ENCODE results near the gene TMEM120A.

TMEM120A gene

GRCh38 chr7:75980430-75981202, 13.8 kb downstream of the TMEM120A start:
- DNase-seq: no peak

GRCh38 chr7:75979759-75980429, 14.5 kb downstream of the TMEM120A start:
- DNase-seq: no peak

DNA sequence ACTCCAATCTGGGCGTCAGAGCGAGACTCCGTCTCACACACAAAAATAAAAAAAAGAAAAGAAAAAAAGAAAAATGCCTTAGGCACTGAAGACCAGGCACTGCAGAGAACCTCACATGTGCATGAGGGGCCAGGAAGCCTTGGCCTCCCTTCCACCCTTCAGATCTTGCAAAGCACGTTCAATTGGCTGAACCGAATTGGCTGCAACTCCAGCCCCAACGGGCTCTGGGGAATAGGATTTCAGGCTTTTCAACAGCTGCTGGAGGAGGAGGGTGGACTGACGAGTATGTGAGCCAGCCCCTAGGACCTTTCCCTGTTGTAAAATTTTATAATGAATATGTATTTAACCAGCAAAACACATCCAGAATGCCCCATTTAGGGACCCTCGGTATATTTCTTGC, 16.7 kb downstream of the TMEM120A start:
- DNase-seq: no peak

- no peak for DNase-seq
Measured at GRCh38 chr7:75971961-75972763, 22.2 kb downstream of the TMEM120A start.

- no peak for DNase-seq
Measured at GRCh38 chr7:75971309-75971960, 23.0 kb downstream of the TMEM120A start.

DNA sequence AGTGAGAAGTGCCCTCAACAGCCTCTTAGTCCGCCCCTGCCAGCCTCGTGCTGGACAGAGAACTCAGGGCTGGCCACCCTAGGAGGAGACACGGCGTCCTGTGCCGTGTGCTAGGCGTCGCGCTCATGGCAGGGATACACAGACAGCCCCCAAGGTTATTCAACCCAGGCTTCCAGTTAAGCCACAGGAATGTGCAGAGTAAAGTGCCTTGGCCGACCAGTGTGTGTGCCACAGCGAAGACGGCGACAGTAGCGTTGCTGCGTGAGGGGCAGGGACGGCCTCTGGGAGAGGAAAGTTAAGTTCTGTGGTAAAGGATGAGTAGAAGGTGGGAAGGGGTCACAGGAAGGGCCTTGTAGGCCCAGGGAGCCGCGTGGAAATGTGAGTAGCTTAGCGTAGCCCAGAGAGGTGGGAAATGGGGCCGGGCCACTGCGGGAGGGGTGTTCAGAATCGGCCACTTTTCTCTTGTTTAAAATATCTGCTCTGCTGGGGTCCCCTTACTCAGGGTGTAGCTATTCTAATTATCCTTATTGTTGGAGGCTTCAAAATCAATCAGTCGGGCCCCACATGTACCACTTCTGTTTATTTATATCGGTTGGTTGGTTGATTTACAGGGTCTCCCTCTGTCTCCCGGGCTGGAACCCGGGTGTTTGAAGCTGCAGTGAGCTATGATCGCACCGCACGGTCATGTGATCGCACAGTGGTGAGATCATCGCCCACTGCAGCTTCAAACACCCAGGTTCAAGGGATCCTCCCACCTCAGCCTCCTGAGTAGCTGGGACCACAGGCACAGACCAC, 24.5 kb downstream of the TMEM120A start:
- no peak for DNase-seq

DNA sequence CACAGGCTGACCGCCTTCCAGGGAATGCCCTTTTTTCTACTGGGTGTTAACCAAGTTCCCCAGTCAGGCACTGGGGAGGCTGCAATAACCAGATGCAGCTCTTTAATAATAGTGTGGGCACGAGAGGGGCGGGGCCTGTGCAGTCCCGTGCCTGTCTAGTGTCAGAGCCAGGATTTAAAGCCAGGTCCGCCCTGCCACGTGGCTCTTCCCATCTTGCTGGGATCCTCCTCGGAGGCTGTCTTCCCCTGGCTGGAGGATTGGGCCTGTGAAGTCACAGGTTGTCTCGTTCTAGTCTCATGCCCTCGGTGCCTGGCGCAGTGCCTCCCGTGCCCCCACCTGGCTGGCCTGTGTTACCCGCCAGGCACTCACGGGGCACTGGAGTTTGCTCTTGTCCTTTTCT, 25.2 kb downstream of the TMEM120A start:
- no peak for DNase-seq

GRCh38 chr7:75968561-75969001, 25.8 kb downstream of the TMEM120A start:
- no peak for DNase-seq

- no peak for DNase-seq
Measured at GRCh38 chr7:75968012-75968411, 26.4 kb downstream of the TMEM120A start.

- DNase-seq: peak; percentile 9
Measured at GRCh38 chr7:75967487-75967997, 26.9 kb downstream of the TMEM120A start.

DNA sequence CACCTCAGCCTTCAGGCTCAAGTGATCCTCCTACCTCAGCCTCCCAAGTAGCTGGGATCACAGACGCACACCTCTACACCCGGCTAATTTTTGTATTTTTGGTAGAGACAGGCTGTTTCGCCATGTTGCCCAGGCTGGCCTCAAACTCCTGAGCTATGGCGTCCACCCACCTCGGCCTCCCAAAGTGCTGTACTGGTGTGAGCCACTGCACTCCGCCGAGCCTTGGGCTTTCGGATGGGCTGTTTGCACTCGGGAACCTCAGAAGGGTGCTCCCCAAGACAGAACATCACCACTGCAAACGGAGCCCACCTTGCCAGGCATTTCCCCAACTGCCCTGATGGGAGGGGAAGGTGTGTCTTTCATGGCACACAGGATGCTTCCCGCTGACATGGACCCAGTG, 27.3 kb downstream of the TMEM120A start:
- no peak for DNase-seq

- DNase-seq: peak; percentile 56
Measured at GRCh38 chr7:75966190-75966961, 28.0 kb downstream of the TMEM120A start.

DNA sequence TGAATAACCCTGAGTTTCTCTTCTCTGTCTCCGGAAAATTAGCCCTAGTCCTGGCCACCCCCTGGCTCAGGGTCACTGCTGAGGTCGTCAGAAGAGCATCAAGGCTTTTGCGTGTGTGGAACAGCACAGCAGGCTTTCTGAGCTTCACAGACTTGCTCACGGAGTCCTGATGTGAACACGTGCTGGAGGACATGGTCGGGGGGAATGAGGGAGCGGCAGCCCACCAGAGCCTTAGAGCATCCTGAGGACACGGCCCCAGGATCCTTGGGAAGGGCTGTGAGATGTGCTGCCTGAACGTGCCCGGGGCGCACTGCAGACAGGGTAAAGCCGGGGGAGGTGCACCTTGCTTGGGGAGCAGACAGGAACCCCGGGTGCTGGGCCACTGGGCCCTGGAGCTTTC, 28.8 kb downstream of the TMEM120A start:
- no peak for DNase-seq

DNA sequence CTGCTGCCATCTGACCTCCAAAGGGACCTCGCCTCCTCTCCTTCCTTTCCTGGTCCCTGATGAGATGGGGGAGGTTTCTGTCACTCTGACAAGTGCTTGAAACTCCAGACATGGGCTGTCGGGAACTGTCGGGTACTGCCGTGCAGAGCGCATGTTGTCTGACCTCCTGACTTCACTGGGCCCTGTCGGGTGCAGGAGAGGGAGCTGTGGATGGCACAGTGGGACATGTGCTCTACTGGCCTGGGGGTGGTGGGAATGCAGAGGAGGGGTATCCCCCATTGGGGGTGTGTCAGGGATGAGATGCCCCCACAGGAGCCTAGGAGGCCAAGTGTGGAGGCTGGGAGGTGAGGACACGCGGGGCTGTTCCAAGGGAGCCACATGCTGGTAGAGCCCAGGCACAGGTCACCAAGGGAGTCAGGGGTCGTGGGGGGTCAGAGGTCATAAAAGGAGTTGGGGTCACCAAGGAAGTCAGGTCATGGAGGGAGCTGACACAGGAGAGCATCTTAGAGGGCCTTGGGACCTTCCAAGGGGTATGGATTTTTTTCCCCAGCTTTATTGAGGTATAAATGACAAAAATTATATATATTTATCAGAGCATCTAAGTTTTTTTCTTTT, 30.9 kb downstream of the TMEM120A start:
- no peak for DNase-seq

GRCh38 chr7:75962607-75963380, 31.6 kb downstream of the TMEM120A start:
- DNase-seq: no peak

DNA sequence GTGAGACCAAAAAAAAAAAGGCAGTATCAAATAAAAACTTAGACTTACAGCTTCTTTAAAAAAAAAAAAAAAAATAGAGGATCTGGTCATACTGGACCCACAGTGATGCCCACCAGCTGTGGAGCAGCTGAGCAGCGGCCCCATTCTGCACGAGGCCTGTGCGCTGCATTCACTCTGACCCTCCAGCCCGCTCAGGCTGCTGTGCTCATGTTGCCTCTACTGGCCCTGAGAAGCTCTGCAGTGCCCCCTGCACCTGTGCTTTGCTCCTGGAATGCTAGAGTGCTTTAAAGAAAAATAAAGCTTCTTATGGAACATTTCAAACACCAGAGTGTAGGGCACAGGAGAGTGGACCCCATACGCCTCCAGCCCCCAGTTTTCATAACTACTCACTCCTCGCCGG, 33.2 kb downstream of the TMEM120A start:
- no peak for DNase-seq

DNA sequence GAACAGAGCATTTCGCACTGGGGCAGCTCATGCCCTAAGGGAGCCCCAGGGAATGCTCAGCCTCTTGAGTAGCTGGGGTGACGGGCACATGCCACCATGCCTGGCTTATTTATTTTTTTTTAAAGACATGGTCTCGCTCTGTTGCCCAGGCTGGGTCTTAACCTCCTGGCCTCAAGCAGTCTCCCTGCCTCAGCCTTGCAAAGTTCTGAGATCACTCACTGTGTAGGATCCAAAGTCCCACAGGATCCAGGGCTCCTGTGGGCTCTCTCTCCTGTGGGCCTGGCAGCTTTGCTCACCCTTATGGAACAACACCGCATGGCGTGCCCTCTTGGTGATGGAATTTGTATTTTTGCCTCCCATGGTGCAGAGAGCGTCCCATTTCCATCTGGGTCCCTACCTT, 34.0 kb downstream of the TMEM120A start:
- DNase-seq: no peak

GRCh38 chr7:75958802-75959543, 35.4 kb downstream of the TMEM120A start:
- no peak for DNase-seq

All from NCI-H1417 treated with DMSO at 0.1 percent for 48 hours (cell line).